Skeletal muscle tissue (tissue), 4 donors: ENCODE results near the gene BMPR2. TPM values are rescaled to one million over a fixed set of nuclear protein-coding genes. Genes with fewer than 3 reads are reported as not detected.
"Not testable (repeated sequence)": the region's sequence is repeated elsewhere in the genome, so short reads cannot be mapped to it uniquely, and the experiment has no call there.

Source experiments
- H3K27ac ChIP-seq: one replicate; pipeline ENCODE4 v1.7.0; 2013; ENCODE audit warnings: mild to moderate bottlenecking, low read depth, low read length, inconsistent platforms
- H3K27me3 ChIP-seq, 3 donors: one replicate each; pipeline ENCODE4 v1.7.0; 2013; ENCODE audit warnings: low read length in 3 of 3; ENCODE audit not compliant: control insufficient read depth in 3 of 3, insufficient read depth in 3 of 3
- H3K36me3 ChIP-seq, 3 donors: one replicate each; pipeline ENCODE4 v1.7.0; 2013; ENCODE audit warnings: low read length in 3 of 3; ENCODE audit not compliant: control insufficient read depth in 3 of 3, insufficient read depth in 3 of 3
- H3K4me1 ChIP-seq, 3 donors: one replicate each; pipeline ENCODE4 v1.7.0; 2013; ENCODE audit warnings: low read length in 3 of 3, mild to moderate bottlenecking in 3 of 3; ENCODE audit not compliant: control insufficient read depth in 3 of 3, insufficient read depth in 3 of 3
- H3K4me3 ChIP-seq, 3 donors: one replicate each; pipeline ENCODE4 v1.7.0; 2013; ENCODE audit warnings: low read length in 3 of 3
- H3K9ac ChIP-seq, 3 donors: one replicate each; pipeline ENCODE4 v1.7.0; 2013; ENCODE audit warnings: low read length in 3 of 3, mild to moderate bottlenecking in 3 of 3, moderate library complexity in 2 of 3, low read depth in 1 of 3
- H3K9me3 ChIP-seq, 3 donors: one replicate each; pipeline ENCODE4 v1.7.0; 2013; ENCODE audit warnings: low read length in 3 of 3; ENCODE audit not compliant: control insufficient read depth in 3 of 3
- total RNA-seq: library from RNA; depleted of rRNA; stranded (reverse); fragments of >200 nt; gene quantifications from one replicate; pipeline ENCODE4 v1.2.3, GENCODE V29; 2014
- donor health status: Osteomylitis.

The BMPR2 gene
- total RNA-seq, 1 donor from 2014 or later, result 24.0 TPM

- no peaks in the 10 kb centered on the region for H3K9me3 ChIP-seq
- no peak overlapping the region for H3K27ac ChIP-seq
- H3K4me1 ChIP-seq, result peaks cover 0 to 4% (median 0%) of the 10 kb centered on the region in 3 donors
- H3K36me3 ChIP-seq, result no peaks in the 10 kb centered on the region
- H3K9ac ChIP-seq, result no peak overlapping the region
- no peak overlapping the region for H3K4me3 ChIP-seq
- H3K27me3 ChIP-seq, result no peaks in the 10 kb centered on the region
These were observed 41.9 kb downstream of the BMPR2 start for GRCh38 chr2:202418027-202418426.

GRCh38 chr2:202418511-202418910 is 42.4 kb downstream of the BMPR2 start:
- Histone ChIP-seq H3K9me3 (no peaks in the 10 kb centered on the region), H3K4me1 (peaks cover 0 to 7% (median 0%) of the 10 kb centered on the region in 3 donors)

GRCh38 chr2:202423139-202423538 is 47.0 kb downstream of the BMPR2 start:
- Histone ChIP-seq H3K27ac (no peak overlapping the region), H3K9ac (no peak overlapping the region), H3K4me3 (no peak overlapping the region), H3K27me3 (no peaks in the 10 kb centered on the region), H3K36me3 (no peaks in the 10 kb centered on the region), H3K9me3 (no peaks in the 10 kb centered on the region), H3K4me1 (peaks cover 0 to 7% (median under 1%) of the 10 kb centered on the region in 3 donors)

More at GRCh38 chr2:202418511-202418910, 42.4 kb downstream of the BMPR2 start:
- Histone ChIP-seq H3K36me3 (no peaks in the 10 kb centered on the region), H3K27me3 (no peaks in the 10 kb centered on the region), H3K27ac (no peak overlapping the region), H3K4me3 (no peak overlapping the region), H3K9ac (no peak overlapping the region)

GRCh38 chr2:202425036-202425435 is 48.9 kb downstream of the BMPR2 start:
- Histone ChIP-seq H3K27ac (no peak overlapping the region), H3K9me3 (no peaks in the 10 kb centered on the region), H3K4me1 (peaks cover 3 to 19% (median 6%) of the 10 kb centered on the region in 3 donors), H3K27me3 (no peaks in the 10 kb centered on the region), H3K36me3 (no peaks in the 10 kb centered on the region), H3K9ac (no peak overlapping the region), H3K4me3 (no peak overlapping the region)

GRCh38 chr2:202426751-202427150 is 50.6 kb downstream of the BMPR2 start:
- H3K27me3 ChIP-seq, result no peaks in the 10 kb centered on the region

GRCh38 chr2:202429164-202429980 is 53.2 kb downstream of the BMPR2 start:
- no peaks in the 10 kb centered on the region for H3K36me3 ChIP-seq
- no peaks in the 10 kb centered on the region for H3K9me3 ChIP-seq
- peak overlapping the region; percentile 58 for H3K27ac ChIP-seq
- no peak overlapping the region for H3K4me3 ChIP-seq
- H3K4me1 ChIP-seq, result peaks cover 3 to 20% (median 3%) of the 10 kb centered on the region in 3 donors
- no peak overlapping the region for H3K9ac ChIP-seq
- H3K27me3 ChIP-seq, result no peaks in the 10 kb centered on the region

More at GRCh38 chr2:202426751-202427150, 50.6 kb downstream of the BMPR2 start:
- H3K4me3 ChIP-seq, result no peak overlapping the region
- no peaks in the 10 kb centered on the region for H3K9me3 ChIP-seq
- H3K9ac ChIP-seq, result no peak overlapping the region
- no peak overlapping the region for H3K27ac ChIP-seq
- no peaks in the 10 kb centered on the region for H3K36me3 ChIP-seq
- peaks cover 3 to 20% (median 6%) of the 10 kb centered on the region in 3 donors for H3K4me1 ChIP-seq

- H3K9ac ChIP-seq, result no peak overlapping the region
- H3K9me3 ChIP-seq, result no peaks in the 10 kb centered on the region
- no peak overlapping the region for H3K27ac ChIP-seq
- H3K36me3 ChIP-seq, result no peaks in the 10 kb centered on the region
- no peaks in the 10 kb centered on the region for H3K27me3 ChIP-seq
- no peak overlapping the region for H3K4me3 ChIP-seq
- peaks cover 3 to 20% (median 3%) of the 10 kb centered on the region in 3 donors for H3K4me1 ChIP-seq
These were observed 56.6 kb downstream of the BMPR2 start for GRCh38 chr2:202432776-202433175.

- no peak overlapping the region for H3K4me3 ChIP-seq
- no peaks in the 10 kb centered on the region for H3K9me3 ChIP-seq
- H3K27ac ChIP-seq, result no peak overlapping the region
- H3K27me3 ChIP-seq, result no peaks in the 10 kb centered on the region
- H3K4me1 ChIP-seq, result peaks cover 0 to 7% (median 3%) of the 10 kb centered on the region in 3 donors
- no peak overlapping the region for H3K9ac ChIP-seq
- no peaks in the 10 kb centered on the region for H3K36me3 ChIP-seq
These were observed 58.3 kb downstream of the BMPR2 start for GRCh38 chr2:202434472-202434871.

- Histone ChIP-seq H3K36me3 (no peaks in the 10 kb centered on the region), H3K4me1 (no peaks in the 10 kb centered on the region), H3K27ac (no peak overlapping the region), H3K4me3 (no peak overlapping the region), H3K27me3 (no peaks in the 10 kb centered on the region), H3K9me3 (no peaks in the 10 kb centered on the region), H3K9ac (no peak overlapping the region)
These were observed 60.5 kb downstream of the BMPR2 start for GRCh38 chr2:202436626-202437025.

GRCh38 chr2:202440117-202440516 is 64.0 kb downstream of the BMPR2 start:
- H3K27ac ChIP-seq, H3K9me3 ChIP-seq, H3K36me3 ChIP-seq, H3K9ac ChIP-seq, H3K4me1 ChIP-seq, H3K27me3 ChIP-seq, H3K4me3 ChIP-seq: not testable (repeated sequence)
